COLO668 (cell line): ENCODE measurements around the gene EXT2.
A peak's percentile ranks its signal among the peaks of the same experiment; 100 is the strongest.

ENCODE experiments used
- DNase-seq: peaks from one replicate; lab custom pipeline; 2025; ENCODE audit not compliant: unreplicated experiment; lab: John Stamatoyannopoulos, UW

EXT2 gene

DNA sequence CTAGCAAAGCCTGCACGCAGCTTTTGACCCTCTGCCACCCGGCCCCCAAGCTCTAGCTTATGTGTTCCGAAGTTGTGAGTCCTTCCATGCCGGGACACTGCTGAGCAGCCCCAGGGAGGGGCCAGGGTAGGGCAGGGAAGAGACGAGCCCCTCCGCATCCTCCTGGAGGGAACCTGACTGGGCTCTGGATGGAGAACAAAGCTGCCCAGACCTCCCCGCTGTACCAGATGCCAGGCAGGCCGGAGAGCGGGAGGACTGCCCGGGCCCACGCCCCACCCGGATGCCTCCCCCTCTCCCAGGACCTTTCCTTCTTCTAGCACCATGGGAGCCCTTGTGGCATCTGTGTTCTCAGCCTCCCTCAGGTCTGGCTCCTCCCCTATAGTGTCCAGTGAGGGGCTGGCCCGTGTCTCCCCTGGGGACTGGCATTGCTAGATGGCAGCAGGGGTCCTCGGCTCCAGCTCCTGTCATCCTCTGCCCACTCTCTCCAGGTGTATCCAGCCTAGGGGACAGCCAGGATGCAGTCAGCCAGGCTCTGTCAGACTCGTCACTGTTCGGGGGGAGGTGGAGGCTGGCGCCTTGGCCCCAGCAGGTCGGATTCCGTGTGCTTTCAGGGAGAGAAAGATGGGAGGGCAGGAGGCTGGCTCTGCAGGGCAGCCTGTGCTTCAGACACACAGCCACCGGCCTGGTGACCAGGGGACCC is 168.4 kb downstream of the EXT2 start:
- DNase-seq, result no peak

GRCh38 chr11:44264438-44264749 is 168.9 kb downstream of the EXT2 start:
- no peak for DNase-seq

DNA sequence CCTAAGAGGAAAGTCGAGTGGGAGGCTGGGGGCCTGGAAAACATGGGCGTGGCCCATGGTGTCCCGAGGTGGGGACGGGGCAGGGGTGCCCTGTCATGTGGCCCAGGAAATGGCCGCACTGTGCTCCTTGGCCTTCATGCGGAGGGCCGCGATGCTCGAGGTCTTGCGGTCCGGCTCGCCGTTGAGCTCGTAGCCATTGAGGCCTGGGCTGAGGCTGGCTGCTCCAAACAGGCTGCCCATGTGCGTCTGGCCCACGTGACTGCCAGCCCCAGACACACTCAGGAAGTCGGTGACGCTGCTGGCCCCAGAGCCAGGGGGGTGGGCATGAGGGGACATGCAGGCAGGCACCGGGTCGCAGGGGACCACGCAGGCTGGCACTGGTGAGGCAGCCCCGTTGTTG is 169.3 kb downstream of the EXT2 start:
- no peak for DNase-seq

- DNase-seq, result no peak
These were observed 170.7 kb downstream of the EXT2 start for GRCh38 chr11:44266056-44266780.

DNA sequence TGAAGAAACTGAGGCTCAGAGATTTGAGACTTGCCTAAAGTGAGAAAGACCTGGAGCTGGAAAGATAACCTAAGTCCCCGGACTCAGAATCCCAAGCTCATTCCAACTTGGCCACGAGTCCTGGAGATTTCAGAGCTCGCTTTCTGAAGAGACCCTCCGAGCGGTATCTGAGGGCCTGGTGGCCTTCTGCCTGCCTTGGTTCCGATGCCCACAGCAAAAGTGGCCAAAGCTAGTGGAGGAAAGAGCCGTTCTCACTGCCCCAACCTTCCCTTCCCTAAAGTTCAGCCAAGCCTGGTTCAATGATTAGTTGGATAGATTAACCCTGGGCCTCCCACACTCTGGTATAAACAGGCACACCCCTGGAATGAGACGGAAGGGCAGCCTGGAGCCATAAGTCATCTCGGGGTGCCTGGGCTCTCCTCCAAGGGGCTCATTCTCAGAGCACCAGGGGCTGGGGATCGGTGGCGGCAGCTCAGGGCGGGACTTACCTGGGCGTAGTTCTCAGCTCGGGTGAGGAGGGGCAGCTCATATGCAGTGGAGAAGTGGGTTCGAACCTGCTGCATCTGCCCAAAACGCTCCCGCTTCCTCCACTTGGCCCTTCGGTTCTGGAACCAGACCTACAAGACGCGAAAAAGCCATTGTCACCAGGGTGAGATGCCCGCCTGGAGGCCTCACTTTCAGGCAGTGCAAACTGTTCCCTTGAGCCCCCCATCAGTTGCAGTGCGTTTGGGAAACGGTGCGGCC is 171.7 kb downstream of the EXT2 start:
- no peak for DNase-seq

GRCh38 chr11:44267750-44268613 is 172.5 kb downstream of the EXT2 start:
- no peak for DNase-seq

DNA sequence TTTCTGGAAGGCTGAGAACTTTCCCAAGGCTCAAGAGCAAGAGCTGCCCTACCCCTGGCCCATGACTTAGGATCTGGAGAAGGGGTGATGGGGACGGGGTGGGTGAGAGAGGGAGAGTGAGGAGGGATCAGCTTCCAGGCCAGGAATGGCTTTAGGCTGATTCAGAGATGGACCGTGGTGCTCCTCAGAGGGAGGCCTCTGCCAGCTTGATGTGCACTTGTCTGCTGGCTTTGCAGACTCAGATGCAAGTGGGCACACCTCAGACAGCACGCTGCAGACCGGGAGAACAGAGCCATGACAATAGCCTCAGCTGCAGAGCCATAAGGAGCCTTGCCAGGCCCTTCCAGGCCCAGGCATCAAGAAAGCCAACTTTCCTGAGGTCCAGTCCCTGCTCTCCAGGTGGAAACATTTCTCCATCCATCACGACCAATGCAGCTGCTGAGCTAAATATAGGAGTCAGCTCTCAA is 173.2 kb downstream of the EXT2 start:
- DNase-seq, result no peak

- no peak for DNase-seq
These were observed 174.2 kb downstream of the EXT2 start for GRCh38 chr11:44269369-44270351.

GRCh38 chr11:44270403-44271273 is 175.2 kb downstream of the EXT2 start:
- no peak for DNase-seq

DNA sequence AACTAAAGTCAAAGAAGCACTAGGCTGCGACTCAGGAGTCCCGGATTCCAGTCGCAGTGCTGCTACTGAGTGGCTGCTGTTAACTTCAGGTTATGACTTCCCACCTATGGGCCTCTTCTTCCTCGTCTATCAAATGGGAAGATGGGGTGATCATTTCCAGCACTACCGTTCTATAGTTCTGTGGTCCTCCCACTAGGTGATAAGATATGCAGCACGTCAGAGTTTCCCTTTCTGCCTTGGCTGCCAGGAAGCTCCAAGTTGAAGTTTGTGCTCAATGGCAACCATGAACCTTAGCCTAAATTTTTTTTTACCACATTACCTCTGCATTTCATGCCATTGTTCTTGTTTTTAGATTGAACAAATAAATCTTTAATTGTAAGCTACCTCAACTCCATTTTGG is 175.8 kb downstream of the EXT2 start:
- no peak for DNase-seq

- DNase-seq, result no peak
These were observed 178.9 kb downstream of the EXT2 start for GRCh38 chr11:44274404-44274803.

GRCh38 chr11:44275241-44275640 is 179.8 kb downstream of the EXT2 start:
- DNase-seq, result no peak

GRCh38 chr11:44275961-44276550 is 180.6 kb downstream of the EXT2 start:
- DNase-seq, result no peak

- DNase-seq, result no peak
These were observed 182.0 kb downstream of the EXT2 start for GRCh38 chr11:44277196-44278090.

- no peak for DNase-seq
These were observed 184.0 kb downstream of the EXT2 start for GRCh38 chr11:44279483-44279882.

DNA sequence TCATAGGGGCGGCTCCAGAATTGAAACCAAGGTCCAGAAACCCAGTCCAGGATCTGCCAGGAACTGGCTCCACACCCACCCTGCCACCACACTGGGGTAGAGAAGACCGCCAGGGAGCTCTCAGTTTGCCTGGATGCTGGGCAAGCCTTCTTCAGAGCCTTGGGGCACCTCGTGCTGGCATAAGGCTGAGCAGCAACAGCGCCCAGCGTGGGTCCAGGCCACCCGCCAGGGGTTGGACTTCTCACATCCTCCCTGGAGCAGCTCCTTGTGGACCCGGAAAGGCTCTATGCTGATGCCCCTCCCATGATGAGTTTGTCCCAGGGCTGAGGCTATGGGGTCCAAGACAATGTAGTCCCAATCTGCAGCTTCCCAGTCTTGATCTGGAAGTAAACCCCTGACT is 184.8 kb downstream of the EXT2 start:
- DNase-seq, result no peak

DNA sequence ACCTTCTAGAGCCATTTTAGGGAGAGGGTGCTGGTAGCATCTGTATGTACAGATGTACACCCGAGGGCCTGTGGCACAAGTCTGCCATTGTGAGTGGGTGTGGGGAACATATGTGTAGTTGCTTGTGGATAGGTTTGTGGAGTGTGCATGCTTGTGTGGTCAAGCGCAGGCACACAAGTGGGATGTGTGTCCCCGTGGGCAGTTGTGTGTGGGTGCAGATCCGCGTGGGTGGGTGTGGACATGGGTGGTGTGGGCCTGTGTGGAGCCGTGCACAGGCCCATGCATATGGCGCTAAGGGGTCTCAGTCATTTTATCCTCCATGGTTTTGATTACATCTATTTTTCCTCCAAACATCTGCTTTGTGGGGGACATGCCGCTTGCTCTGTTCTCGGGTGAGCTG is 185.7 kb downstream of the EXT2 start:
- no peak for DNase-seq

DNA sequence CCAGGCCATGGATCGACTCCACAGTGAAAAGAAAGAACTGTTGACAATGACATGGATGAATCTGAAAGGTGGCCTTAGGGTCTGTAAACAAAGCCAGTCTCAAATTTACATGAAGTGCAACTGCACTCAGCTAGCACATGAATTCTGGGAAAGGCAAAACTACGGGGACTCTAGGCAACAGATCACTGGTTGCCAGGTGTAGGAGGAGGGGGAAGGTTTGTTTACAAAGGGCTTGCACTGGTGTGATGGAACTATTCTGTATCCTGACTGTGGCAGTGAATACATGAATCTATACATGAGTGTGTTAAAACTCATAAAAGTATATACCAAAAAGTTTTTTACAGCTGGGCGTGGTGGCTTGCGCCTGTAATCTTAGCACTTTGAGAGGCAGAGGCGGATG is 187.1 kb downstream of the EXT2 start:
- peak; percentile 61 for DNase-seq
